ENCODE measurements around the gene EEA1.

Gene EEA1

DNA sequence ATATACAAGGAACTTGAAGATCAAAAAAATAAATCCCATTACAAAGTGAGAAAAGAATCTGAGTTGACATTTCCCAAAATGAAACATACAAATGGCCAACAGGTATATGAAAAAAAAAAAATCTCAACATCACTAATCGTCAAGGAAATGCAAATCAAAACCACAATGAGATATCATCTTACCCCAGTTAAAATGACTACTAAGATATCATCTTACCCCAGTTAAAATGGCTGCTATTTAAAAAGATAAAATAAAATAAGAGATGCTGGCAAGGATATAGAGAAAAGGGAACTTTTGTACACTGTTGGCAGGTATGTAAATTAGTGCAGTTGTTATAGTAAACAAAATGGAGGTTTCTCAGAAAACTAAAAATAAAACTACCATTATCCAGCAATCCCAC lies 181.9 kb downstream of the EEA1 start:
- no peak for DNase-seq (ENCODE audit: low spot score)

DNA sequence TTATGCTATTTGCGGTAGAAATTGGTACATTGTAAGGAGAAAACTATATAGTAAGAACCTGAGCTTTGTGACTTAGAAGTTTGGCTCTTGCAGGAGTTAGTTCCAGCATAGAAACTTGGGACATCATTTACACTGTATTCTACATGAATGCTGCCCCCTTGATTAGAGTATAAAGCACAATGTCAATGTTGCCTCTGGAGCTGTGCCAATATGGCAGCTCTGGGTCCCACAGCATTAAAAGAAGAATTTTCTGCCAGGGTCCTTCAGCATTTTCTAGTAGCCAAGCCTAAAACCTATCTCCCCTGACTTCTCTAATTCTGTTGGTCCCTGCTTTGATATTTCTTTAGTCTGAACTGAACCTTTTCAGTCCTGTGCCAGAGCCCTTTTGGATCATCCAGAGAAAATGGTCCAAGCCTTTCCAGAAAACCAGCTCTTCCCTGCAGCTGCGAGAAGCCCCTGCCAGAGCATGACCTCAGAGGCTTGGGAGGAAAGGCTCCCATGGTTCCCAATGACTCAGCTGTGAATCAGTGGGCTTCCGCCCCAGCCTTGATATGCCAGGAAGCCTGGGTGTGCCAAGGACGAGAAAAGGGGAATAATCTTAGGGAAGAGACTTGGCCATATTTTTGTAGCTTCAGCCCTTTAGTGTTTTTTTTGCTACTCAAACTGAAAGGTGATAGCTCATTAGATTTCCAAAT lies 183.1 kb downstream of the EEA1 start:
- DNase-seq (ENCODE audit: low spot score): no peak

DNA sequence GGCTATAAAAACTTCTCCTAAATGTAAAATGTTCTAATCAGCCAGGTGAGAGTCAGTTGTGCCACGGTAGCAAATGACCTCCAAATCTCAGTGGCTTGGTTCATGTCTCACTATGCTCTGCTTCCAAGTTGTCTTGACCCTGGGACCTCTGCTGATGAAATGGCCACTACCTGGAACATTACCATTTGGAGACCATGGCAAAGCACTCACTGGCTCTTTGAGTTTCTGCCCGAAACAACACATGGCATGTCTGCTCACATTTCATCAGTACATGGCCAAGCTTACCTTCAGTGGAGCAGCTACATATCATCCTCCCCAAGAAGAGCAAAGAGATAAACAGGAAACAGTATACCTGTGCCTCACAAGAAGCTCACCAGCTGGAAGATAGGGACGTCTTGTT lies 186.1 kb downstream of the EEA1 start:
- DNase-seq (ENCODE audit: low spot score): no peak

- DNase-seq (ENCODE audit: low spot score): no peak
Observed at GRCh38 chr12:92740411-92740810, 188.7 kb downstream of the EEA1 start.

GRCh38 chr12:92739113-92739512 lies 190.0 kb downstream of the EEA1 start:
- no peak for DNase-seq (ENCODE audit: low spot score)

DNA sequence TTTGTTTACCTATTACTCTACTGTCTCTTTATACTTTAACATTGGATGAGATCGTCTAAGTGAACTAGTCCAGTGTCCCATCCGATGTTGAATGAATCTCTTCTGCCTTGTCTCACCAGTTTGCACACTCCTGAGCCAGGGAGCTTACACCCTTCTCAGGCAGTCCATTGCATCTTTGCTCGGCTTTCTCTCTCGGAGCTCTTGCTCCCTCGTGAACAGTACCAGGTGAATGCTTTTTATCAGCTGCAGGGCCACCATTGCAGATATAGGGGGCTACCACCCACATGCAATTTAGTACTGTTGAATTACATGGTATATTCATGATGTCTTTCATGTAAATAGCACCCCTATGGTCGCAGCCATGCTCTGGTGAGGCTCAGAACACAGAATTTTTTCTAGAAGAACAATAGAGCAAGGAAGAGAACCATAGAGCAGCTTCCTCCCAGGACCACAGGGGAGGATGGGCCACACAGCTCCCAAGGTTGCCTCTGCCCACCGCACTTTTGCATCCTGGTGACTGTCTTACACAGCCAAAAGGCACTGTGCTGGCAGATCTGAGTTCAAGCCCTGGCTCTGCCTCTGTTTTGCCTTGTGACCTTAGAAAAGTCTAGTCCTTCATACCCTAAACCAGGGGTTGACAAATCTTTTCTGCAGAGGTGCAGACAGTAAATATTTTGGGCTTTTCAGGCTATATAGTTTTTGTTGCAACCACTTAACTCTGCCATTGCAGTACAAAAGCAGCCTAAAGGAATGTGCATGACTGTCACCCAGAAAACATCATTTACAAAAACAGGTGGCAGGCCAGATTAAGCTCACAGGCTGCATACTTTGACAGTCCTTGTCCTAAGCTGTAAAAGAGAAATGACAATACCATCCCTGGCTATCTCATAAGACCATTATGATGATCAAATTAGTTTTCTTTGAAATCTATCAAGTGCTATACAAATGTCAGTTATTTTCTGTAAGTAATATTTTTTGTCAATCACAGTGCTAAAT lies 190.9 kb downstream of the EEA1 start:
- DNase-seq (ENCODE audit: low spot score): no peak

DNA sequence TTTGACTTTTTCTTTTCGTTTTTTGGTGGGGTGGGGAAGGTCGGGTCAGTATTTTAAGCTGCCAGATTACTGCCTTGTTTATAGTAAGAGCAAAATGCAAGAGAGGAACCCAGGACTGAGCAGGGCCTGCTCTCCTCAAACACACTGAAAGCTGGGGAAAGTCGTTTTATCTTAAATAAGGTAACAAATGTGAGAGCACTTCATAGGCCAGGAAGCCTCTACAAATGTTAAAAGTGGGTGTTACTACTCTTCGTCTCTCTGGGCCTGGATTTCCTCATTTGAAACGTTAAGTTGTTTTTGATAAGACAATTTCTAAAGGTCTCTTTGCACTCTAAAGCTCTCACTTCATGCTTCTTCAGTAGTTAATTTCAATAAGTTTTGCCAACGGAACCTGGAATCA lies 192.5 kb downstream of the EEA1 start:
- DNase-seq (ENCODE audit: low spot score): no peak

- no peak for DNase-seq (ENCODE audit: low spot score)
Observed at GRCh38 chr12:92735131-92735721, 193.9 kb downstream of the EEA1 start.

- DNase-seq (ENCODE audit: low spot score): no peak
Observed at GRCh38 chr12:92733661-92734060, 195.4 kb downstream of the EEA1 start.

- DNase-seq (ENCODE audit: low spot score): no peak
Observed at GRCh38 chr12:92733181-92733580, 195.9 kb downstream of the EEA1 start.

DNA sequence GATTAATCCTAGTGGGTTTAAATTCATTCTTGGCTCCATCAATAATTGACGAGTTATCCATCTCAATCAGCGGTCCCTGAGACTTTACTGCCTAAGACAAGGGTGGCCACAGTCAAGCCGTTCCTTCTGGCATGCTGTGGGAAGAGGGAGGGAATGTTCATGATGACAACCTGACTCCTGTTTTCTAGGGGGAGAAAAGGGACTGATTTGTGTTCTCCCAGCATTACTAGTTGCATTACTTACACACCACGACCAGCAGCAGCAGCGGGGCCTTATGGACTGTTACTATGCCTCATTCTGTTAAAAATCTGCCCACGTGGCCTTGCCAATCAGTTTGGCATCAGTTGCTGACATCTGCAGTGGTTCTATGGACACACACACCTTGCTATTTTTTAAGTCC lies 196.4 kb downstream of the EEA1 start:
- no peak for DNase-seq (ENCODE audit: low spot score)

DNA sequence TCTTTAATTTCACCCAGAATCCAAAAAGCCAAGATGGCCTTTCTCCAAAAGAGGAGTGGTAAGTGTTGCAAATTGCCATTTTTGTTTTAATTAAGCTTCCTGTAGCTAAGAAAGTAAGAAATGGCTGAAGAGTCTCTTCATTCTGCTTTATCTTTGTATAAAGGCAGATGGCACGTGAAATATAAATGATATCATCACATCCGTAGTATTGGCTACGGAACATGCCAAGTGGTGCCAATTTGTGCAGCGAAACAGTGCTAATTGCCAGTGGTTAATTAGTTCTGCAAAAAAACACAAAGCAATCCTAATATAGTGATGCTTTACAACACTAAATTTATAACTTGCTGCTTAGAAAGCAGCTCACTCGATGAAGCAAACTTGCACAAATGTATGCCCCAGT lies 196.9 kb downstream of the EEA1 start:
- no peak for DNase-seq (ENCODE audit: low spot score)

GRCh38 chr12:92730758-92731157 lies 198.3 kb downstream of the EEA1 start:
- DNase-seq (ENCODE audit: low spot score): no peak

DNA sequence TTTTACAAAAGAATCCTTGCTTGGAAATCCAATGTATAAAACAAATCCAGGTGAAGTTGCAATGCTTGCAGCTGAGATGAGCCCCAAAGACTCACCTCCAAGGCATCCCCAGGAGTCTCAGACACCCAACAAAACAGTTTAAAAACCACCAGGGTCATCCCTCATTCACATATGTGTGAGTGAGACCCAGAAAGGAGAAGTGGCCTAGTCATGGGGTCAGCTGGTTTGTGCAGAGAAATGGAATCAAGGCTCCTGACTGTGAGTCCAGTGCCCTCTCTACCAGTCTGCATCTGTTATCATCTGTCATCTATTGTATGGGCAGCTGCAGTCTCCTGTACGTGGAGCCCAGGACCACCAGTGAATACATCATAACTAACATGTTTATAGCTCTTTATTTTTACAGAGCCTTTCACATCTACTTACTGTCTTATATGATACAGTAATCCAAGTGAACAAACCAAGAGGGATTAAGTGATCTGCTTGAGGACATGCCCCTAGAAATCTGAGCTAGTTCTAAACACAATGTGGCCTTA lies 199.3 kb downstream of the EEA1 start:
- DNase-seq (ENCODE audit: low spot score): no peak

GRCh38 chr12:92726850-92727249 lies 202.2 kb downstream of the EEA1 start:
- DNase-seq (ENCODE audit: low spot score): no peak

GRCh38 chr12:92722897-92723296 lies 206.2 kb downstream of the EEA1 start:
- DNase-seq (ENCODE audit: low spot score): no peak

DNA sequence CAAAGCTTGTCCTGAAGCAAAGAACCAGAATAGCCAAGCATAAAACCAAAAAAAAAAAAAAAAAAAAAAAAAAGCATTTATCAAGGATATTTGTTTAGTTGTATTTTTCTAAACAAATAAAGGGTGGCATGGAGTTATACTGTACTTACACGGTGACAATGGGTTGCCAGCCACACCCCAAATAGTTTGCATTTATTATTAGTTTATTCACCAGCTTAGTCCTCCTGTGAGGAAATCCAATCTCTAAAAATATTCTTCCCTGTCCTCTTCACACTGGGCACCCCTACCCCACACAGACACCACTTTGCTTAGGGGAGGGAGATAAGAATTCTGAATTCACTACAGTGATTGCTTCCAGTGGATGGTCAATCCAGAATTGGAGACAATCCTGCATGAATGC lies 207.4 kb downstream of the EEA1 start:
- no peak for DNase-seq (ENCODE audit: low spot score)

DNA sequence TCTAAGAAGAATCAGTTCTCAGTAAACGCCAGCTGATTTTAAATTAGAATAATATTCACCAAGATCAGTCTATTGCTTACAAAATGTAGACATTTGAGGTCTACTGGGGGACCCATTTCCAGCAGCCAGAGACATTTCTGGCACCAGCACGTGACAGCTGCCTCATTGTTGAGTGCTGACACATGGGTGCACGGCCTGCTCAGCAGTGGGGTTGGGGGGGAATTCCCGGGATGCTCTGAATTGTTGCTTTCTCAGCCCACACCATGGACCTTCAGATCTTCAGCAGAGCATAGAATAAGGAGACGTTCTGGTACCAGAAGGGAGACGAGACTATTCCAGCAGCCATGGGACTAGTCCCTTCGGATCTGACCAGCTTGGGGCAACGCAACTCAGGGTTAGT lies 208.0 kb downstream of the EEA1 start:
- no peak for DNase-seq (ENCODE audit: low spot score)

Data from germinal center (tissue), 1 donor.